ENCODE data around the gene VAV3. TPM values are rescaled to one million over a fixed set of nuclear protein-coding genes. Genes with fewer than 3 reads are reported as not detected.

VAV3 gene
- total and polyA plus RNA-seq, 2 donors from 2014 or later, result 61.6 to 87.5 TPM

DNA sequence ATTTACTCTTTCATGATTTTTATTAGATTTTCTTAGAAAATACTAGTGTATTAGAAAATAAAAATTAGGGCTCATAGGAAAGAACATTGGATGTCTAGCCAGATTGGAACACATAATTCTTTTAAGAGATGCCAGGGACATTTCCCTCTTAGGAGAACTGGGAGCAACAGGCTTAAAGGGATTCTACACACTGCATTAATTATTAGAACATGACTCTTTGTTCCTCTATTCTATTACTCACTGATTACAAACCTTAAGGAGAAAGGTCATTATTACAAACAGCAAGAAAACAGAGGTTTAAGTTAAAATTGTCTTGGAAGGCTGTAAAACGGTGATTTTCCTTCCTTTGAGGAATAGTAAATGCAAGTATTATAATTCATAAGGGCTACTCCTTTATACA is 32.9 kb upstream of the VAV3 start:
- H3K4me1 ChIP-seq (ENCODE audit: control insufficient read depth in 2 of 3, insufficient read depth in 2 of 3, low read depth in 1 of 3, low read length in 3 of 3), result peaks cover 0 to 10% (median 0%) of the 10 kb centered on the region in 3 donors
- H3K4me3 ChIP-seq (ENCODE audit: low read length in 3 of 3), result no peak overlapping the region
- H3K36me3 ChIP-seq (ENCODE audit: control insufficient read depth in 2 of 3, insufficient read depth in 3 of 3, low read length in 3 of 3), result no peaks in the 10 kb centered on the region
- intact Hi-C loops (cut with DNase I), result no loop called here
- no peak for DNase-seq
- no peak for FAIRE-seq
- H3K9me3 ChIP-seq (ENCODE audit: control insufficient read depth in 2 of 3, insufficient read depth in 1 of 3, low read length in 3 of 3), result no peaks in the 10 kb centered on the region
- no peak overlapping the region for H3K27ac ChIP-seq (ENCODE audit: low read depth in 2 of 2, low read length in 2 of 2)
- TF ChIP-seq, protein P1, sequence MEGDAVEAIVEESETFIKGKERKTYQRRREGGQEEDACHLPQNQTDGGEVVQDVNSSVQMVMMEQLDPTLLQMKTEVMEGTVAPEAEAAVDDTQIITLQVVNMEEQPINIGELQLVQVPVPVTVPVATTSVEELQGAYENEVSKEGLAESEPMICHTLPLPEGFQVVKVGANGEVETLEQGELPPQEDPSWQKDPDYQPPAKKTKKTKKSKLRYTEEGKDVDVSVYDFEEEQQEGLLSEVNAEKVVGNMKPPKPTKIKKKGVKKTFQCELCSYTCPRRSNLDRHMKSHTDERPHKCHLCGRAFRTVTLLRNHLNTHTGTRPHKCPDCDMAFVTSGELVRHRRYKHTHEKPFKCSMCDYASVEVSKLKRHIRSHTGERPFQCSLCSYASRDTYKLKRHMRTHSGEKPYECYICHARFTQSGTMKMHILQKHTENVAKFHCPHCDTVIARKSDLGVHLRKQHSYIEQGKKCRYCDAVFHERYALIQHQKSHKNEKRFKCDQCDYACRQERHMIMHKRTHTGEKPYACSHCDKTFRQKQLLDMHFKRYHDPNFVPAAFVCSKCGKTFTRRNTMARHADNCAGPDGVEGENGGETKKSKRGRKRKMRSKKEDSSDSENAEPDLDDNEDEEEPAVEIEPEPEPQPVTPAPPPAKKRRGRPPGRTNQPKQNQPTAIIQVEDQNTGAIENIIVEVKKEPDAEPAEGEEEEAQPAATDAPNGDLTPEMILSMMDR (IDR thresholded peaks at IDR 0.05; ENCODE audit: borderline replicate concordance, extremely low read depth, insufficient read depth), result no peak
- no peak overlapping the region for H3K9ac ChIP-seq (ENCODE audit: low read length in 3 of 3)
- no peaks in the 10 kb centered on the region for H3K27me3 ChIP-seq (ENCODE audit: control insufficient read depth, insufficient read depth, low read length)

GRCh38 chr1:107993920-107994319 is 28.9 kb upstream of the VAV3 start:
- intact Hi-C loops (cut with DNase I), result no loop called here
- H3K9me3 ChIP-seq (ENCODE audit: control insufficient read depth in 2 of 3, insufficient read depth in 1 of 3, low read length in 3 of 3), result no peaks in the 10 kb centered on the region
- TF ChIP-seq, protein P1 (IDR thresholded peaks at IDR 0.05; ENCODE audit: borderline replicate concordance, extremely low read depth, insufficient read depth), result no peak
- no peaks in the 10 kb centered on the region for H3K36me3 ChIP-seq (ENCODE audit: control insufficient read depth in 2 of 3, insufficient read depth in 3 of 3, low read length in 3 of 3)
- no peak overlapping the region for H3K27ac ChIP-seq (ENCODE audit: low read depth in 2 of 2, low read length in 2 of 2)
- no peak overlapping the region for H3K9ac ChIP-seq (ENCODE audit: low read length in 3 of 3)
- FAIRE-seq (no peak), DNase-seq (peak in 1 of 5 donors; percentile 22)
- H3K4me3 ChIP-seq (ENCODE audit: low read length in 3 of 3), result no peak overlapping the region
- no peaks in the 10 kb centered on the region for H3K27me3 ChIP-seq (ENCODE audit: control insufficient read depth, insufficient read depth, low read length)
- no peaks in the 10 kb centered on the region for H3K4me1 ChIP-seq (ENCODE audit: control insufficient read depth in 2 of 3, insufficient read depth in 2 of 3, low read depth in 1 of 3, low read length in 3 of 3)

- H3K36me3 ChIP-seq (ENCODE audit: control insufficient read depth in 2 of 3, insufficient read depth in 3 of 3, low read length in 3 of 3), result no peaks in the 10 kb centered on the region
- H3K4me3 ChIP-seq (ENCODE audit: low read length in 3 of 3), result no peak overlapping the region
- no peaks in the 10 kb centered on the region for H3K4me1 ChIP-seq (ENCODE audit: control insufficient read depth in 2 of 3, insufficient read depth in 2 of 3, low read depth in 1 of 3, low read length in 3 of 3)
- H3K9me3 ChIP-seq (ENCODE audit: control insufficient read depth in 2 of 3, insufficient read depth in 1 of 3, low read length in 3 of 3), result no peaks in the 10 kb centered on the region
- no peak for FAIRE-seq
- peak in 1 of 5 donors; percentile 24 for DNase-seq
- no peak overlapping the region for H3K27ac ChIP-seq (ENCODE audit: low read depth in 2 of 2, low read length in 2 of 2)
- intact Hi-C loops (cut with DNase I), result no loop called here
- TF ChIP-seq, protein P1 (IDR thresholded peaks at IDR 0.05; ENCODE audit: borderline replicate concordance, extremely low read depth, insufficient read depth), result no peak
- H3K9ac ChIP-seq (ENCODE audit: low read length in 3 of 3), result no peak overlapping the region
- no peaks in the 10 kb centered on the region for H3K27me3 ChIP-seq (ENCODE audit: control insufficient read depth, insufficient read depth, low read length)
Observed at GRCh38 chr1:107992347-107992746, 27.4 kb upstream of the VAV3 start.
